PFSK-1 (cell line): ENCODE data around the gene CXorf38.

Experiments
- POLR2AphosphoS5 ChIP-seq: IDR thresholded peaks from 2 replicates; pipeline ENCODE4 v1.6.1; 2012; ENCODE audit warnings: low read depth, mild to moderate bottlenecking, control low read depth, low read length, moderate library complexity
- TF ChIP-seq, protein P1 (sequence below), 2 experiments: IDR thresholded peaks; 2 replicates each; pipeline versions ENCODE4 v1.6.1 to v1.8.0; 2011 to 2012; ENCODE audit warnings: low read depth in 2 of 2, low read length in 2 of 2, control low read depth in 1 of 2, inconsistent platforms in 1 of 2, mild to moderate bottlenecking in 1 of 2, moderate library complexity in 1 of 2; ENCODE audit not compliant: insufficient read depth in 1 of 2

GRCh38 chrX:40578039-40578695 is 69.2 kb downstream of the CXorf38 start:
- no peak for TF ChIP-seq POLR2AphosphoS5
- TF ChIP-seq, protein P1, sequence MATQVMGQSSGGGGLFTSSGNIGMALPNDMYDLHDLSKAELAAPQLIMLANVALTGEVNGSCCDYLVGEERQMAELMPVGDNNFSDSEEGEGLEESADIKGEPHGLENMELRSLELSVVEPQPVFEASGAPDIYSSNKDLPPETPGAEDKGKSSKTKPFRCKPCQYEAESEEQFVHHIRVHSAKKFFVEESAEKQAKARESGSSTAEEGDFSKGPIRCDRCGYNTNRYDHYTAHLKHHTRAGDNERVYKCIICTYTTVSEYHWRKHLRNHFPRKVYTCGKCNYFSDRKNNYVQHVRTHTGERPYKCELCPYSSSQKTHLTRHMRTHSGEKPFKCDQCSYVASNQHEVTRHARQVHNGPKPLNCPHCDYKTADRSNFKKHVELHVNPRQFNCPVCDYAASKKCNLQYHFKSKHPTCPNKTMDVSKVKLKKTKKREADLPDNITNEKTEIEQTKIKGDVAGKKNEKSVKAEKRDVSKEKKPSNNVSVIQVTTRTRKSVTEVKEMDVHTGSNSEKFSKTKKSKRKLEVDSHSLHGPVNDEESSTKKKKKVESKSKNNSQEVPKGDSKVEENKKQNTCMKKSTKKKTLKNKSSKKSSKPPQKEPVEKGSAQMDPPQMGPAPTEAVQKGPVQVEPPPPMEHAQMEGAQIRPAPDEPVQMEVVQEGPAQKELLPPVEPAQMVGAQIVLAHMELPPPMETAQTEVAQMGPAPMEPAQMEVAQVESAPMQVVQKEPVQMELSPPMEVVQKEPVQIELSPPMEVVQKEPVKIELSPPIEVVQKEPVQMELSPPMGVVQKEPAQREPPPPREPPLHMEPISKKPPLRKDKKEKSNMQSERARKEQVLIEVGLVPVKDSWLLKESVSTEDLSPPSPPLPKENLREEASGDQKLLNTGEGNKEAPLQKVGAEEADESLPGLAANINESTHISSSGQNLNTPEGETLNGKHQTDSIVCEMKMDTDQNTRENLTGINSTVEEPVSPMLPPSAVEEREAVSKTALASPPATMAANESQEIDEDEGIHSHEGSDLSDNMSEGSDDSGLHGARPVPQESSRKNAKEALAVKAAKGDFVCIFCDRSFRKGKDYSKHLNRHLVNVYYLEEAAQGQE (IDR thresholded peaks at IDR 0.05; ENCODE audit: insufficient read depth in 1 of 2, low read depth in 2 of 2, low read length in 2 of 2): no peak
